LNCaP clone FGC (cell line): ENCODE measurements around the gene CES3.

Source experiments
- DNase-seq: peaks from one replicate; pipeline ENCODE4 v3.0.0-alpha.2; 2011; ENCODE audit warnings: low read depth
- H3K4me3 ChIP-seq: 2 replicates; pipeline ENCODE4 v1.5.1; 2011; ENCODE audit warnings: mild to moderate bottlenecking, low read depth, low read length, control low read depth
- CTCF ChIP-seq: IDR thresholded peaks from 2 replicates; pipeline ENCODE4 v1.5.1; 2012; ENCODE audit warnings: mild to moderate bottlenecking; ENCODE audit not compliant: control insufficient read depth, insufficient read depth; ENCODE audit errors: extremely low read depth

CES3 gene

GRCh38 chr16:66946974-66947301 lies 14.1 kb upstream of the CES3 start:
- H3K4me3 ChIP-seq, result no peak overlapping the region
- DNase-seq, result no peak
- TF ChIP-seq CTCF, result no peak

DNA sequence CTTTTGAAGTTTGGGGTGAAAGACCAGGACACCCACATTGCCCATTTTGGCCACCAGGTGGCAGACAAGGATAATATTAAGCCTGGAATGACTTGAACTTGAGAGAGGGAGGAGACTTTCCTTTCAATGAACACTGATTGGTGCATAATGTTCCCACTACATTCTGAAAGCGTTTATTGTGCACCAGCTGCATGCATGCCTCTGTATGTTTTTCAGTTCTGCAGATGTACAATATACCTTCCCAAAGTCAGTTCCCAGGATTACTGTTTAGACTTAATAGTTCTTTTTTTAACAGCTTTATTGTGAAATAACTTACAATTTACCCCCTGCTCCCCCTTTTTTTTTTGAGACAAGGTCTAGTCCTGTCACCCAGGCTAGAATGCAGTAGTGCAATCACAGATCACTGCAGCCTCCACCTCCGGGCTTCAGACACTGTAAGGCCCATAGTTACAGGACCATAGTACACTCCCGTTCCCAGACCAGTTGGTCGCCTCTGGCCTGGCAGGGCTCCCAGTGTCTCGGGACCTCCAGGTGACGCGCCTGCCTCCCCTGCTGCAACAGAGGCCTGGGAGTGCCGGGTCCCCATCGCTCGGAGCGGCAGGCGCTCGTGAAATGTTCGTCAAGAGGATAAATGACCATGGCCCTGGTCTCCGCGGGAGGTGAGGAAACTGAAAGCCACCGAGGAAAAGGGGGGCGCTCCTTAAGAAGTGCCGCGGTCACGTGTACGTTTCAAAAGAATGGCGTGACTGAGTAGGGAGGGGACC lies 13.6 kb upstream of the CES3 start:
- peak; percentile 84 for TF ChIP-seq CTCF
- DNase-seq, result peak; percentile 58
- H3K4me3 ChIP-seq, result no peak overlapping the region

- DNase-seq, result no peak
- H3K4me3 ChIP-seq, result no peak overlapping the region
- TF ChIP-seq CTCF, result no peak
Measured at GRCh38 chr16:66948134-66948836, 12.8 kb upstream of the CES3 start.

GRCh38 chr16:66948837-66949225 lies 12.2 kb upstream of the CES3 start:
- DNase-seq, result no peak
- TF ChIP-seq CTCF, result no peak
- no peak overlapping the region for H3K4me3 ChIP-seq

DNA sequence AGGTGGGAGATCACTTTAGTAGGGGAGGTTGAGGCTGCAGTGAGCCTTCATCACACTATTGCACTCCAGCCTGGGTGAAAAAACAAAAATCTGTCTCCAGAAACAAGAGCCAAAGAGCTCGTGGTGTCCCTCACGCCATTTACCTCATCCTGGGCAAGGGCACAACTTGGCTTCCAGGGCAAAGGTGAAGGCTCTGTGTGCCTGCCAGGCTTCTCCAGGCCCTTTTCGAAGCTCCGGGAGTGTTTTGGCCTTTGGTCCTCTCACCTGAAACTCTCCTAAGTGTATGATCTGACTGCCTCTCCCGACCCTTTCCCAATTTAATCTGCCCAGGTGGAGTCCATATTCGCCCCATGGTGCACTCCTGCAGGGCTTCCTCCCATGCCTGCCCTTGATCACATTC lies 11.6 kb upstream of the CES3 start:
- no peak overlapping the region for H3K4me3 ChIP-seq
- no peak for TF ChIP-seq CTCF
- DNase-seq, result no peak

DNA sequence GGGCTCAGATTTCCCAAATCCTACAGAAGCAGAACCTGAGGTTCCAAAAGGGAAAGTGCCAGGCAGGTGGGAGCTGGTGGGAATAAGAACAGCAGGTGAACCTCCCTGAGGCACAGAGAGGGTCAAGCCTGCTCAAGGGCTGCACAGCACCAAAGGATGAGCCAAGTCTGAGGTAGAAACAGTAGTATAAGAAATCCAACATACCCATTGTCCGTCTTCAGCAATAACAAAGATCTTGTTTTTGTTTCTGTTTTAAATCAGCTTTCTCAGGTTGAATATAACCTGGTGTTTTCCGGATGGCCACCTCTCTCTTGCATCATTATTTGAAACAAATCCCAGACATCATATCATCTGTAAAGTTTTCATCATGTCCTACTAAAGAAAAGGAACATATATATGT lies 10.6 kb upstream of the CES3 start:
- TF ChIP-seq CTCF, result no peak

More for the DNA sequence above, 10.6 kb upstream of the CES3 start:
- no peak for DNase-seq
- H3K4me3 ChIP-seq, result no peak overlapping the region
